GM18951 (cell line): Measurements from ENCODE around the gene SLC7A6.

Source experiments
- POLR2A ChIP-seq: IDR thresholded peaks from 4 replicates; pipeline ENCODE4 v1.6.1; 2011; ENCODE audit warnings: mild to moderate bottlenecking; ENCODE audit not compliant: insufficient read length, insufficient read depth; ENCODE audit errors: extremely low read depth
- in situ Hi-C: fragments of 300-500 bp; cut with MboI; formaldehyde crosslinking; loops from one replicate; pipeline ENCODE4 v1.12.0; 2022; ENCODE audit warnings: low sequenced_read_pairs, mixed read lengths, inconsistent platforms; ENCODE audit not compliant: unreplicated experiment

Gene SLC7A6

GRCh38 chr16:68230176-68230571, 34.2 kb upstream of the SLC7A6 start:
- TF ChIP-seq POLR2A: no peak
- in situ Hi-C loops: no loop called here

GRCh38 chr16:68230956-68231355, 33.4 kb upstream of the SLC7A6 start:
- in situ Hi-C loops: no loop called here

GRCh38 chr16:68231384-68232136, 32.8 kb upstream of the SLC7A6 start:
- in situ Hi-C loops: no loop called here
- TF ChIP-seq POLR2A: no peak

More at GRCh38 chr16:68230956-68231355, 33.4 kb upstream of the SLC7A6 start:
- TF ChIP-seq POLR2A: no peak

- in situ Hi-C loops: no loop called here
- no peak for TF ChIP-seq POLR2A
Observed at GRCh38 chr16:68232335-68232734, 32.0 kb upstream of the SLC7A6 start.

- in situ Hi-C loops: no loop called here
- TF ChIP-seq POLR2A: no peak
Observed at GRCh38 chr16:68233085-68233834, 31.1 kb upstream of the SLC7A6 start.

DNA sequence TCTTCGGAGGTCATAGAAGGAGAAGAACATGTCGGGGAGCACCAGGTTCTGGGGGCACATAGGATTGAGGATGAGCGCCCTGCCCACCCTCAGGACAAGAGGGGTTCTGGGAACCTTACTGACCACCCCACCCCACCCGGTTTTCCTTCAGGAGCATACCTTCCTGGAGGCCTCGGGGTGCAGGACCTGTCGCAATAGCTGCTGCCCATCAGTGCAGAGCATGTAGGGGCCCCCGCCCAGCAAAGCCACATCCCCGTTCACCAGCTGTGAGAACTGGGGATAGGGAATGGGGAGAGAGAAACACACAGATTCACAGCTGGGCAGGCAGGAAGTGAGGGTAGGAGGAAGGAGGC, 30.5 kb upstream of the SLC7A6 start:
- in situ Hi-C loops: no loop called here
- TF ChIP-seq POLR2A: no peak

- in situ Hi-C loops: no loop called here
- TF ChIP-seq POLR2A: no peak
Observed at GRCh38 chr16:68234188-68235107, 29.9 kb upstream of the SLC7A6 start.

DNA sequence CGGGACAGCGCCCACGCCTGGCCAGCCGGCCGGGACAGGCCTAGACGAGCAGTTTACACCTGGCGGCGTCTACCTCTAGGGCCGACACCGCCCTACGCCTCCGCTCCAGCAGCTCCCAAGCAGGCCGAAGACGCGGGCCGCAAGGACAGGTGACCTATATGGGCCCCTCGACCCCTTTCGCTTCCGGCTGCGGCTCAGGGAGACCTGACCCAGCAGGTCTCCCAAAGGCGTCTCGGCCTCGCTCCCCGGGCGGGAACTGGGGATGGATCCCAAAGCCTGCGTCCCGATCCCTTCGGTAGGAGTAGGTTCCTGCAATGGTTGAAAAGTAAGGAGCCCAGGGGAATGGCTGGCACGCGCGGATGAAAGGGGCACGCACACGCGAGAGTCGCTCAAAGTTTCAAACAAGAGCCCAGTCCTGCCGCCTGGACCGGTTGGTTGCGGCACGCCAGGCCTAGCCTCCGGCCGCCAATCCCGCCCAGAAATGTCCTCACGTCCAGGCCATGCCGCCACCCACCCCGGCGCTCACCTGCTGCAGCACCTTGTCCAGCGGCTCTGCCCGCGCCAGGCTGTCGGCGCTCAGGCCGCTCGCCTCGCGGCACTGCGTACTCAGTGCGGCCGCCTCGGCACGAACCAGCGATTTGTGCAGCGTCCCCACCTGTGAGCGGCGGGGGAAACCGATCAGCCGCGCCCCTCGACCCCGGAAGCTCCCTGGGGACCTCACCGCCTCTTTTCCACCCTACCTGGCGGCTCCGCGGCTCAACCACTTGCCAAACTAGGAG, 29.0 kb upstream of the SLC7A6 start:
- in situ Hi-C loops: no loop called here
- no peak for TF ChIP-seq POLR2A

- no peak for TF ChIP-seq POLR2A
- in situ Hi-C loops: no loop called here
Observed at GRCh38 chr16:68235887-68236136, 28.5 kb upstream of the SLC7A6 start, which contains the start of gene ESRP2. ESRP2 (minus strand) TSS chr16:68236127; CDS start chr16:68236045, 82 bp downstream.

DNA sequence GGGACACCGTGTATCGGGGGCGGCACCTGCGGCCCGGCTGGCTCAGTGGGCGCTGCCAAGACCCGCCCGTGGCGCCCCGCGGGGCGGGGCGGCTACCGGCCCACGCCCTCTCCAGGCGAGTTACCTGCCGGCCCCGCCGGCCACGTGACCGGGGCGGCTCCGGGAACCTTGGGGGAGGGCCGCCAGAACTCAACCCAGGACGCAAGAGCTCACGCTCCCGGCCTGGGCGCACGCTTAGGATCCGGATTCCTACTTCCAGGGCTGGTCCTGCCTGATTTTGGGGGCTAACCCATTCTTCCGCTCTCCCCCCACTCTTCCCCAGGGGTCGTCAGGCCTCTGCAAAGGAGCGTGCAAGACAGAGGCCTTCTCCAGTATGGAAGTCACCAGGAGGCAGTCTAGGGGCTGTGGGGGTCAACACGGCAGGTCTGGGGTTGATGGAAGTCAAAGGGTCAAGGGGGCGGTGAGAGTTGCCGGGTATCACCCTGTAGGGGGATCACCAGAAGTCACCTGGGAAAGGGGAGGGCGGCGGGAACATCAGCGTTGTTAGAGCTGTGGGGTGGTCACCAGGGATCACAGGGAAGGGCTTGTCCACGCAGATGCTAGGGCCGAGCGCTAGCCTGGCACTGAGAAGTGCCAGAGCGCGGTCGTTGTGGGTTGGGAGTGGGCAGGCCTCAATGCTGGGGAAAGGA, 28.0 kb upstream of the SLC7A6 start:
- peak; percentile 41 for TF ChIP-seq POLR2A
- in situ Hi-C loops: no loop called here

GRCh38 chr16:68236826-68237242, 27.5 kb upstream of the SLC7A6 start:
- TF ChIP-seq POLR2A: no peak

More at GRCh38 chr16:68236826-68237242, 27.5 kb upstream of the SLC7A6 start:
- in situ Hi-C loops: no loop called here
